WTC11 (cell line): ENCODE data around the gene SPRR5. TPM values are rescaled to one million over a fixed set of nuclear protein-coding genes. Genes with fewer than 3 reads are reported as not detected.
A peak's percentile ranks its signal among the peaks of the same experiment; 100 is the strongest.

Experiments
- ATAC-seq: fragments of 200-7000 bp; cut with Tn5 transposase; 2 replicates; pipeline ENCODE4 v1.10.0; 2021; ENCODE audit warnings: mild to moderate bottlenecking, moderate library complexity
- CTCF ChIA-PET: fragments of 300-600 bp; sonication (Branson Sonifier 250); formaldehyde crosslinking; loops from one replicate; lab custom pipeline; 2021; ENCODE audit warnings: antibody characterized with exemption; lab: Charles Lee
- POLR2A ChIA-PET: fragments of 350-600 bp; sonication (Branson Sonifier 250); formaldehyde crosslinking; loops from one replicate; lab custom pipeline; 2021; ENCODE audit warnings: antibody characterized with exemption; lab: Charles Lee
- DNase-seq: peaks from one replicate; pipeline ENCODE4 v3.0.0; 2021; ENCODE audit warnings: low spot score
- H3K27ac Mint-ChIP-seq: 2 replicates; pipeline ENCODE4 v1.8.0; 2021; ENCODE audit warnings: mixed read lengths
- H3K27me3 Mint-ChIP-seq: 2 replicates; pipeline ENCODE4 v1.8.0; 2021; ENCODE audit warnings: low read depth, mild to moderate bottlenecking, moderate library complexity, mixed read lengths
- H3K36me3 Mint-ChIP-seq: 2 replicates; pipeline ENCODE4 v1.8.0; 2021; ENCODE audit warnings: mixed read lengths
- H3K4me1 Mint-ChIP-seq: 2 replicates; pipeline ENCODE4 v1.8.0; 2022; ENCODE audit warnings: mixed read lengths
- H3K4me3 Mint-ChIP-seq: 2 replicates; pipeline ENCODE4 v1.8.0; 2021; ENCODE audit warnings: mild to moderate bottlenecking, moderate library complexity, mixed read lengths
- H3K9me3 Mint-ChIP-seq: 2 replicates; pipeline ENCODE4 v1.8.0; 2021; ENCODE audit warnings: mixed read lengths
- ESRRA ChIP-seq: sonication (generic); formaldehyde crosslinking; IDR thresholded peaks from 2 replicates; pipeline ENCODE4 v1.8.1; 2022; ENCODE audit warnings: mild to moderate bottlenecking, missing genetic modification reagents, borderline replicate concordance
- HMGA2 ChIP-seq: fragments of 250-450 bp; sonication (Bioruptor Pico); IDR thresholded peaks from 2 replicates; pipeline ENCODE4 v1.4.0; 2021; ENCODE audit warnings: mild to moderate bottlenecking, moderate library complexity
- IRF2 ChIP-seq: sonication (generic); formaldehyde crosslinking; IDR thresholded peaks from 2 replicates; pipeline ENCODE4 v1.8.0; 2022; ENCODE audit warnings: low read depth, missing genetic modification reagents, borderline replicate concordance
- KAT7 ChIP-seq: sonication (generic); formaldehyde crosslinking; IDR thresholded peaks from 2 replicates; pipeline ENCODE4 v1.8.1; 2023; ENCODE audit warnings: missing genetic modification reagents, mild to moderate bottlenecking, borderline replicate concordance
- NR1H2 ChIP-seq: sonication (generic); formaldehyde crosslinking; IDR thresholded peaks from 2 replicates; pipeline ENCODE4 v1.9.0; 2021; ENCODE audit warnings: mild to moderate bottlenecking, moderate library complexity, missing genetic modification reagents
- SMAD3 ChIP-seq: sonication (generic); formaldehyde crosslinking; IDR thresholded peaks from 2 replicates; pipeline ENCODE4 v1.8.0; 2022; ENCODE audit warnings: missing genetic modification reagents, mild to moderate bottlenecking, borderline replicate concordance
- TEAD1 ChIP-seq: sonication (generic); formaldehyde crosslinking; IDR thresholded peaks from 2 replicates; pipeline ENCODE4 v1.8.0; 2022; ENCODE audit warnings: mild to moderate bottlenecking, missing genetic modification reagents
- ZNF138 ChIP-seq: sonication (generic); formaldehyde crosslinking; conservative IDR thresholded peaks from 2 replicates; pipeline ENCODE4 v1.8.1; 2022; ENCODE audit warnings: mild to moderate bottlenecking, moderate library complexity, missing genetic modification reagents
- ZNF232 ChIP-seq: sonication (generic); formaldehyde crosslinking; IDR thresholded peaks from 2 replicates; pipeline ENCODE4 v1.8.0; 2022; ENCODE audit warnings: mild to moderate bottlenecking, missing genetic modification reagents
- ZNF263 ChIP-seq: sonication (generic); formaldehyde crosslinking; IDR thresholded peaks from 2 replicates; pipeline ENCODE4 v1.8.1; 2022; ENCODE audit warnings: low read depth, mild to moderate bottlenecking, moderate library complexity, missing genetic modification reagents
- total RNA-seq: library from RNA; stranded (reverse); gene quantifications from 3 replicates; pipeline ENCODE4 v1.2.3, GENCODE V29; 2021
- TF ChIP-seq, protein P1 (sequence below): fragments of 250-450 bp; sonication (Bioruptor Pico); IDR thresholded peaks from 2 replicates; pipeline ENCODE4 v1.9.0; 2021; ENCODE audit warnings: moderate library complexity, mild to moderate bottlenecking, inconsistent platforms, borderline replicate concordance
- TF ChIP-seq, protein P2 (sequence below): fragments of 250-450 bp; sonication (Bioruptor Pico); IDR thresholded peaks from 2 replicates; pipeline ENCODE4 v1.9.0; 2021; ENCODE audit warnings: mild to moderate bottlenecking, borderline replicate concordance
- TF ChIP-seq, protein P3 (sequence below): sonication (generic); formaldehyde crosslinking; IDR thresholded peaks from 2 replicates; pipeline ENCODE4 v1.8.0; 2023; ENCODE audit warnings: missing genetic modification reagents, mild to moderate bottlenecking, borderline replicate concordance
- TF ChIP-seq, protein P4 (sequence below): sonication (generic); formaldehyde crosslinking; IDR thresholded peaks from 2 replicates; pipeline ENCODE4 v1.8.1; 2023; ENCODE audit warnings: mild to moderate bottlenecking, missing genetic modification reagents
- TF ChIP-seq, protein P5 (sequence below): fragments of 200-600 bp; IDR thresholded peaks from 2 replicates; pipeline ENCODE4 v1.8.0; 2022; ENCODE audit warnings: antibody characterized with exemption

SPRR5 gene
- total RNA-seq, 1 experiment from 2014 or later, result not detected

DNA sequence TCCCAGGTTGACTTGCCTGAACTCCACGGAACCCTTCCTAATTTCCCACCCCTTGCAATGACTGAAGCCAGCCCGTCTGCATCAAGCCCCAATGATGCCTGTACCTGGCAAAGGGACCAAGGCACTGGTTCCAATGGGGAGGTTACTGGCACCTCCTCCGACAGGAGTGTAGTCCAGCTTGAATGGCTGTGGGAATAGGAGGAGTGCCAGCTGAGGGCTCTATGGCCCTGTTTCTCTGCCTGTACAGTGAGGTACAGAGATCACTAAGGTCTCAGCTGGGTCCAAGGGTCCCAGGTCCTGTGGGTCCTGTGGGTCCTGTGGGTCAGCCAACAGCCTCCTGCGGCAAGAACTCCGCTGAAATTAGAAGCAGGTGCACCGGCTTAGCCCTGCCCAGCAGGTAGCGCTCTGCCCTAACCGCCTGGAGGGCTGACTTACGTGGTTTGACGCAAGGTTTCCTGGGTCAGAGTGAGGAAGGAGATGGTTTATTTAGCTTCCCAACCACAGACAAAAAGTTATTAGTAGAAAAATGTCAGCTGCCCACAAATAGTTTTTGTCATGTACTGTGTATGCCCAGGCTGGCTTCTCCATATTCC, 13.5 kb downstream of the SPRR5 start:
- TF ChIP-seq, protein P1, sequence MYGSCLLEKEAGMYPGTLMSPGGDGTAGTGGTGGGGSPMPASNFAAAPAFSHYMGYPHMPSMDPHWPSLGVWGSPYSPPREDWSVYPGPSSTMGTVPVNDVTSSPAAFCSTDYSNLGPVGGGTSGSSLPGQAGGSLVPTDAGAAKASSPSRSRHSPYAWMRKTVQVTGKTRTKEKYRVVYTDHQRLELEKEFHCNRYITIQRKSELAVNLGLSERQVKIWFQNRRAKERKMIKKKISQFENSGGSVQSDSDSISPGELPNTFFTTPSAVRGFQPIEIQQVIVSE (CRISPR knock-in tag), result no peak
- TF ChIP-seq, protein P2, sequence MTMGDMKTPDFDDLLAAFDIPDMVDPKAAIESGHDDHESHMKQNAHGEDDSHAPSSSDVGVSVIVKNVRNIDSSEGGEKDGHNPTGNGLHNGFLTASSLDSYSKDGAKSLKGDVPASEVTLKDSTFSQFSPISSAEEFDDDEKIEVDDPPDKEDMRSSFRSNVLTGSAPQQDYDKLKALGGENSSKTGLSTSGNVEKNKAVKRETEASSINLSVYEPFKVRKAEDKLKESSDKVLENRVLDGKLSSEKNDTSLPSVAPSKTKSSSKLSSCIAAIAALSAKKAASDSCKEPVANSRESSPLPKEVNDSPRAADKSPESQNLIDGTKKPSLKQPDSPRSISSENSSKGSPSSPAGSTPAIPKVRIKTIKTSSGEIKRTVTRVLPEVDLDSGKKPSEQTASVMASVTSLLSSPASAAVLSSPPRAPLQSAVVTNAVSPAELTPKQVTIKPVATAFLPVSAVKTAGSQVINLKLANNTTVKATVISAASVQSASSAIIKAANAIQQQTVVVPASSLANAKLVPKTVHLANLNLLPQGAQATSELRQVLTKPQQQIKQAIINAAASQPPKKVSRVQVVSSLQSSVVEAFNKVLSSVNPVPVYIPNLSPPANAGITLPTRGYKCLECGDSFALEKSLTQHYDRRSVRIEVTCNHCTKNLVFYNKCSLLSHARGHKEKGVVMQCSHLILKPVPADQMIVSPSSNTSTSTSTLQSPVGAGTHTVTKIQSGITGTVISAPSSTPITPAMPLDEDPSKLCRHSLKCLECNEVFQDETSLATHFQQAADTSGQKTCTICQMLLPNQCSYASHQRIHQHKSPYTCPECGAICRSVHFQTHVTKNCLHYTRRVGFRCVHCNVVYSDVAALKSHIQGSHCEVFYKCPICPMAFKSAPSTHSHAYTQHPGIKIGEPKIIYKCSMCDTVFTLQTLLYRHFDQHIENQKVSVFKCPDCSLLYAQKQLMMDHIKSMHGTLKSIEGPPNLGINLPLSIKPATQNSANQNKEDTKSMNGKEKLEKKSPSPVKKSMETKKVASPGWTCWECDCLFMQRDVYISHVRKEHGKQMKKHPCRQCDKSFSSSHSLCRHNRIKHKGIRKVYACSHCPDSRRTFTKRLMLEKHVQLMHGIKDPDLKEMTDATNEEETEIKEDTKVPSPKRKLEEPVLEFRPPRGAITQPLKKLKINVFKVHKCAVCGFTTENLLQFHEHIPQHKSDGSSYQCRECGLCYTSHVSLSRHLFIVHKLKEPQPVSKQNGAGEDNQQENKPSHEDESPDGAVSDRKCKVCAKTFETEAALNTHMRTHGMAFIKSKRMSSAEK (CRISPR knock-in tag), result no peak
- no peak for TF ChIP-seq NR1H2 (CRISPR knock-in tag)
- ATAC-seq (peak; percentile 82), DNase-seq (peak; percentile 66)
- H3K27me3 Mint-ChIP-seq, result no peaks in the 10 kb centered on the region
- no peaks in the 10 kb centered on the region for H3K36me3 Mint-ChIP-seq
- ChIA-PET CTCF (interaction anchor here (0.6 to 10.9 kb wide), 11 partner anchors 21 to 333 kb away, joined by 3 to 123 read pairs (median 3); partner anchors contain the start of gene SPRR2A), POLR2A (no interaction called here)
- no peak overlapping the region for H3K27ac Mint-ChIP-seq
- no peak overlapping the region for H3K4me3 Mint-ChIP-seq
- peaks cover 15% of the 10 kb centered on the region for H3K9me3 Mint-ChIP-seq
- no peaks in the 10 kb centered on the region; the same call in 1 of the 2 replicates for H3K4me1 Mint-ChIP-seq

DNA sequence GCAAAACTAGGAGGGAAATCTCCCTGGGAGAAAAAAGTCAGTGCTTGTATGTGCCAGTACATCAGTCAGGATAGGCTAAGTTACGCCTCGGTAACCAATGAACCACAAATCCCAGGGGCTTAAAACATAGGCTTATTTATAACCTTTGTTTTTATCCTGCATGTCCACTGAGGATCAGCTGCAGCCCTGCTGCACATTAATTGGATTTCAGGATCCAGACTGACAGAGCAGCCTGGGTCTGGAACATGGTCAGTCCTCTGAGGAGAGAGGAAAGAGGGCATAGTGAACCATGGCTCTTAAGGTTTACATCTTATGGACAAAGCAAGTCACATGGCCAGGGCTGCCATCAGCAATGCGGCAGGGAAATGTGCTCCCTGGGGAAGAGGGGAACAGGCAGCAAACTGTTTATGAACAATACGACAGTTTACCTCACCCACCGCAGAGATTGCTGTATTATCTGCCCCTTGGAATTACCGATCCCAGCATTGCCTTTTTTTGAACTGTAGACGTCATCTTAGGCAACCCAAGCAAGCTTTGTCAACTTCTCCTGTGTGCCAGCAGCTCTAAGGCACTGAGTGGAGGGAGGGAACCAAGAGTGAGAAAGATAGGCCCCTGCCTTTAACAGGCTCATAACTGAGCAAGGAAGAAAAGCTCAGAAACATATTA, 14.4 kb downstream of the SPRR5 start:
- Mint-ChIP-seq H3K4me3 (no peak overlapping the region), H3K36me3 (no peaks in the 10 kb centered on the region), H3K4me1 (no peaks in the 10 kb centered on the region; the same call in 1 of the 2 replicates), H3K9me3 (peaks cover 15% of the 10 kb centered on the region), H3K27me3 (no peaks in the 10 kb centered on the region), H3K27ac (no peak overlapping the region)
- TF ChIP-seq KAT7 (no peak), IRF2 (CRISPR knock-in tag) (no peak), SMAD3 (no peak)
- TF ChIP-seq, protein P3, sequence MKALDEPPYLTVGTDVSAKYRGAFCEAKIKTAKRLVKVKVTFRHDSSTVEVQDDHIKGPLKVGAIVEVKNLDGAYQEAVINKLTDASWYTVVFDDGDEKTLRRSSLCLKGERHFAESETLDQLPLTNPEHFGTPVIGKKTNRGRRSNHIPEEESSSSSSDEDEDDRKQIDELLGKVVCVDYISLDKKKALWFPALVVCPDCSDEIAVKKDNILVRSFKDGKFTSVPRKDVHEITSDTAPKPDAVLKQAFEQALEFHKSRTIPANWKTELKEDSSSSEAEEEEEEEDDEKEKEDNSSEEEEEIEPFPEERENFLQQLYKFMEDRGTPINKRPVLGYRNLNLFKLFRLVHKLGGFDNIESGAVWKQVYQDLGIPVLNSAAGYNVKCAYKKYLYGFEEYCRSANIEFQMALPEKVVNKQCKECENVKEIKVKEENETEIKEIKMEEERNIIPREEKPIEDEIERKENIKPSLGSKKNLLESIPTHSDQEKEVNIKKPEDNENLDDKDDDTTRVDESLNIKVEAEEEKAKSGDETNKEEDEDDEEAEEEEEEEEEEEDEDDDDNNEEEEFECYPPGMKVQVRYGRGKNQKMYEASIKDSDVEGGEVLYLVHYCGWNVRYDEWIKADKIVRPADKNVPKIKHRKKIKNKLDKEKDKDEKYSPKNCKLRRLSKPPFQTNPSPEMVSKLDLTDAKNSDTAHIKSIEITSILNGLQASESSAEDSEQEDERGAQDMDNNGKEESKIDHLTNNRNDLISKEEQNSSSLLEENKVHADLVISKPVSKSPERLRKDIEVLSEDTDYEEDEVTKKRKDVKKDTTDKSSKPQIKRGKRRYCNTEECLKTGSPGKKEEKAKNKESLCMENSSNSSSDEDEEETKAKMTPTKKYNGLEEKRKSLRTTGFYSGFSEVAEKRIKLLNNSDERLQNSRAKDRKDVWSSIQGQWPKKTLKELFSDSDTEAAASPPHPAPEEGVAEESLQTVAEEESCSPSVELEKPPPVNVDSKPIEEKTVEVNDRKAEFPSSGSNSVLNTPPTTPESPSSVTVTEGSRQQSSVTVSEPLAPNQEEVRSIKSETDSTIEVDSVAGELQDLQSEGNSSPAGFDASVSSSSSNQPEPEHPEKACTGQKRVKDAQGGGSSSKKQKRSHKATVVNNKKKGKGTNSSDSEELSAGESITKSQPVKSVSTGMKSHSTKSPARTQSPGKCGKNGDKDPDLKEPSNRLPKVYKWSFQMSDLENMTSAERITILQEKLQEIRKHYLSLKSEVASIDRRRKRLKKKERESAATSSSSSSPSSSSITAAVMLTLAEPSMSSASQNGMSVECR (CRISPR knock-in tag), result no peak
- POLR2A ChIA-PET, result no interaction called here
- CTCF ChIA-PET, result interaction anchor here (0.6 to 10.9 kb wide), 9 partner anchors 20 to 394 kb away, joined by 3 to 123 read pairs (median 3); partner anchors contain the start of gene SPRR2A
- no peak for ATAC-seq
- DNase-seq, result no peak

DNA sequence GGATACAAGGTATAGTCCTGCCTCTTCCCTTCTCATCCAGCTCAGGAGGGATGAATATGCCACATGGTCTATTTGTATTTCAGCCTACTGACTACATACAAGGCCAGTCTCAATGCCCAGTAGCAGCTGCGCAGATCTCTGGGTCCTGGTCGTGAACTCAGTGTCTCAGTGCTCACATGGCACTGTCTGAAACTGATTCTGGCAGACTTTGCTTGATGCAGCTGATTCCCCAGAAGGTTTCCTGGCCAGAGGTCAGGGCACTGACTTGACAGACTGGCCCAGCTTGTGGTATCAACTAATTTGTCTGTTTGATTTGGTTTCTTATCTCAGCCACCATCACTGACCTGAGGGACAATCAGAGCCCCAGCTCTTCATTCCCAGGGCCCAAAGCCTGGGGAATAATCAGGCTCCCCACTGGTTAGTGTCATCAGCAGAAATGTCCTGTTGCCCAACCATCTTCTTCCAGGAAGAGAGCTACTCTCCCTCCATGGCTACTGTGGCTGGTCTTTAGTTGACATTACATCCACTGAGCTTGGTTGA, 15.9 kb downstream of the SPRR5 start:
- peaks cover 7% of the 10 kb centered on the region for H3K9me3 Mint-ChIP-seq
- H3K4me3 Mint-ChIP-seq, result no peak overlapping the region
- H3K27me3 Mint-ChIP-seq, result no peaks in the 10 kb centered on the region; the same call in 1 of the 2 replicates
- CTCF ChIA-PET, result interaction anchor here (0.6 to 10.9 kb wide), 6 partner anchors 9 to 946 kb away, joined by 3 to 123 read pairs (median 3); no protein-coding TSS in a partner anchor
- ATAC-seq (no peak), DNase-seq (no peak)
- H3K4me1 Mint-ChIP-seq, result no peaks in the 10 kb centered on the region; the same call in 1 of the 2 replicates
- POLR2A ChIA-PET, result no interaction called here
- no peak overlapping the region for H3K27ac Mint-ChIP-seq
- no peaks in the 10 kb centered on the region for H3K36me3 Mint-ChIP-seq
- TF ChIP-seq TEAD1 (CRISPR knock-in tag), result no peak
- TF ChIP-seq, protein P4, sequence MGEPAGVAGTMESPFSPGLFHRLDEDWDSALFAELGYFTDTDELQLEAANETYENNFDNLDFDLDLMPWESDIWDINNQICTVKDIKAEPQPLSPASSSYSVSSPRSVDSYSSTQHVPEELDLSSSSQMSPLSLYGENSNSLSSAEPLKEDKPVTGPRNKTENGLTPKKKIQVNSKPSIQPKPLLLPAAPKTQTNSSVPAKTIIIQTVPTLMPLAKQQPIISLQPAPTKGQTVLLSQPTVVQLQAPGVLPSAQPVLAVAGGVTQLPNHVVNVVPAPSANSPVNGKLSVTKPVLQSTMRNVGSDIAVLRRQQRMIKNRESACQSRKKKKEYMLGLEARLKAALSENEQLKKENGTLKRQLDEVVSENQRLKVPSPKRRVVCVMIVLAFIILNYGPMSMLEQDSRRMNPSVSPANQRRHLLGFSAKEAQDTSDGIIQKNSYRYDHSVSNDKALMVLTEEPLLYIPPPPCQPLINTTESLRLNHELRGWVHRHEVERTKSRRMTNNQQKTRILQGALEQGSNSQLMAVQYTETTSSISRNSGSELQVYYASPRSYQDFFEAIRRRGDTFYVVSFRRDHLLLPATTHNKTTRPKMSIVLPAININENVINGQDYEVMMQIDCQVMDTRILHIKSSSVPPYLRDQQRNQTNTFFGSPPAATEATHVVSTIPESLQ, result no peak
- no peak for TF ChIP-seq IRF2 (CRISPR knock-in tag)
- no peak for TF ChIP-seq ZNF232 (CRISPR knock-in tag)
- TF ChIP-seq HMGA2 (CRISPR knock-in tag), result no peak
- TF ChIP-seq, protein P5, sequence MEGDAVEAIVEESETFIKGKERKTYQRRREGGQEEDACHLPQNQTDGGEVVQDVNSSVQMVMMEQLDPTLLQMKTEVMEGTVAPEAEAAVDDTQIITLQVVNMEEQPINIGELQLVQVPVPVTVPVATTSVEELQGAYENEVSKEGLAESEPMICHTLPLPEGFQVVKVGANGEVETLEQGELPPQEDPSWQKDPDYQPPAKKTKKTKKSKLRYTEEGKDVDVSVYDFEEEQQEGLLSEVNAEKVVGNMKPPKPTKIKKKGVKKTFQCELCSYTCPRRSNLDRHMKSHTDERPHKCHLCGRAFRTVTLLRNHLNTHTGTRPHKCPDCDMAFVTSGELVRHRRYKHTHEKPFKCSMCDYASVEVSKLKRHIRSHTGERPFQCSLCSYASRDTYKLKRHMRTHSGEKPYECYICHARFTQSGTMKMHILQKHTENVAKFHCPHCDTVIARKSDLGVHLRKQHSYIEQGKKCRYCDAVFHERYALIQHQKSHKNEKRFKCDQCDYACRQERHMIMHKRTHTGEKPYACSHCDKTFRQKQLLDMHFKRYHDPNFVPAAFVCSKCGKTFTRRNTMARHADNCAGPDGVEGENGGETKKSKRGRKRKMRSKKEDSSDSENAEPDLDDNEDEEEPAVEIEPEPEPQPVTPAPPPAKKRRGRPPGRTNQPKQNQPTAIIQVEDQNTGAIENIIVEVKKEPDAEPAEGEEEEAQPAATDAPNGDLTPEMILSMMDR, result no peak
- no peak for TF ChIP-seq ZNF263 (CRISPR knock-in tag)
- TF ChIP-seq ZNF138, result no peak
- TF ChIP-seq ESRRA (CRISPR knock-in tag), result no peak
